Right lobe of liver (tissue), 6 donors: ENCODE measurements around the gene EIF4H. TPM values are rescaled to one million over a fixed set of nuclear protein-coding genes. Genes with fewer than 3 reads are reported as not detected.

Experiments
- ATAC-seq, 4 donors: fragments of 200-7000 bp; cut with Tn5 transposase; one replicate each; pipeline ENCODE4 v1.9.1; 2020; ENCODE audit warnings: mild to moderate bottlenecking in 4 of 4, moderate library complexity in 4 of 4
- DNase-seq, 3 donors: peaks; one replicate each; pipeline ENCODE4 v3.0.0-alpha.2; 2020
- H3K27ac ChIP-seq, 3 donors: fragments of 200-600 bp; one replicate each; pipeline ENCODE4 v1.8.0; 2022
- H3K27me3 ChIP-seq, 2 donors: fragments of 200-600 bp; one replicate each; pipeline ENCODE4 v1.8.0; 2022
- H3K36me3 ChIP-seq, 4 donors: fragments of 200-600 bp; sonication (generic) in 1 of 4; one replicate each; pipeline versions ENCODE4 v1.5.1 to v1.8.0; 2017 to 2022; ENCODE audit warnings: control low read depth in 1 of 4
- H3K4me1 ChIP-seq, 4 donors: fragments of 200-600 bp; sonication (generic) in 1 of 4; one replicate each; pipeline versions ENCODE4 v1.5.1 to v1.8.0; 2017 to 2022; ENCODE audit warnings: control low read depth in 1 of 4
- H3K4me3 ChIP-seq, 3 donors: fragments of 200-600 bp; one replicate each; pipeline ENCODE4 v1.8.0; 2022
- H3K9me3 ChIP-seq, 4 donors: fragments of 200-600 bp; sonication (generic) in 1 of 4; one replicate each; pipeline versions ENCODE4 v1.5.1 to v1.8.0; 2017 to 2022; ENCODE audit warnings: control low read depth in 1 of 4
- POLR2A ChIP-seq: fragments of 450-650 bp; IDR thresholded peaks from one replicate; pipeline ENCODE4 v1.6.1; 2017; ENCODE audit warnings: antibody characterized with exemption, mild to moderate bottlenecking
- WGBS: methylation state at CpG from one replicate; pipeline ENCODE4 v1.1.6; 2018; ENCODE audit warnings: low coverage, low lambda C conversion rate; ENCODE audit not compliant: insufficient coverage; ENCODE audit errors: missing lambda C conversion rate; 5-methylcytosine and 5-hydroxymethylcytosine counted together
- intact Hi-C, 2 donors: fragments of 100-400 bp; cut with DNase I; formaldehyde crosslinking; loops; one replicate each; pipeline versions ENCODE4 v1.11.2 to v1.14.1; 2022
- total RNA-seq, 6 experiments: library from RNA; depleted of rRNA in 2 of 6; stranded (reverse); fragments of >200 nt in 2 of 6; fragmentation: NEBNext Ultra II Directional in 3 of 6; extraction: Animal tissue kit (Norgen Biotek cat#: 25700) in 3 of 6; gene quantifications; one replicate each; pipeline versions ENCODE4 v1.1.0 to v1.2.4, GENCODE V29; 2016 to 2023
- TF ChIP-seq, protein P1 (sequence below), 4 donors: fragments of 200-600 bp in 3 of 4; fragments of 450-650 bp in 1 of 4; IDR thresholded peaks; one replicate each; pipeline versions ENCODE4 v1.5.1 to v1.8.0; 2016 to 2022; ENCODE audit warnings: antibody characterized with exemption in 4 of 4, mild to moderate bottlenecking in 2 of 4
- donor health status: DM: no; HTN: yes; CAD: no.
- donor health status: DM: no; HTN: no; CAD: no.
- donor health status: DM: no; HTN: no; CAD: no.
- donor health status: DM: no; HTN: yes; CAD: no.
- donor health status: DM: no; HTN: yes; CAD: no.

Gene EIF4H
- total RNA-seq, 6 experiments from 2014 or later = 117 to 128 (median 118) TPM

DNA sequence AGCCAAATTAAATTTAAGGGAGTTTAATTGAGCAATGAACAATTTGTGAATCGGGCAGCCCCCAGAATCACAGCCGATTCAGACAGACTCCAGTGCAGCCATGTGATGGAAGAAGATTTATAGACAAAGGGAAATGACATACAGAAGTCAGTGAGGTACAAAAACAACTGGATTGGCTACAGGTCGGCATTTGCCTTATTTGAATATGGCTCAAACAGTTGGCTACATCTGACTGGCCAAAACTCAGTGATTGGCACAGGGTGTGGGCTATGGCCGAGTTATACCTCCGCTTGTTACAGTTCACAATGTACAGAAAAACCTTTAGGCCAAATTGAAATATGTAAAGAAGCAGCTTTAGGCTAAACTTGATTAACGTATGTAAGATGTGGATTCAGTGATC, 30.8 kb upstream of the EIF4H start:
- H3K27me3 ChIP-seq = no peaks in the 10 kb centered on the region
- DNase-seq = no peak
- no peak for TF ChIP-seq POLR2A
- TF ChIP-seq, protein P1, sequence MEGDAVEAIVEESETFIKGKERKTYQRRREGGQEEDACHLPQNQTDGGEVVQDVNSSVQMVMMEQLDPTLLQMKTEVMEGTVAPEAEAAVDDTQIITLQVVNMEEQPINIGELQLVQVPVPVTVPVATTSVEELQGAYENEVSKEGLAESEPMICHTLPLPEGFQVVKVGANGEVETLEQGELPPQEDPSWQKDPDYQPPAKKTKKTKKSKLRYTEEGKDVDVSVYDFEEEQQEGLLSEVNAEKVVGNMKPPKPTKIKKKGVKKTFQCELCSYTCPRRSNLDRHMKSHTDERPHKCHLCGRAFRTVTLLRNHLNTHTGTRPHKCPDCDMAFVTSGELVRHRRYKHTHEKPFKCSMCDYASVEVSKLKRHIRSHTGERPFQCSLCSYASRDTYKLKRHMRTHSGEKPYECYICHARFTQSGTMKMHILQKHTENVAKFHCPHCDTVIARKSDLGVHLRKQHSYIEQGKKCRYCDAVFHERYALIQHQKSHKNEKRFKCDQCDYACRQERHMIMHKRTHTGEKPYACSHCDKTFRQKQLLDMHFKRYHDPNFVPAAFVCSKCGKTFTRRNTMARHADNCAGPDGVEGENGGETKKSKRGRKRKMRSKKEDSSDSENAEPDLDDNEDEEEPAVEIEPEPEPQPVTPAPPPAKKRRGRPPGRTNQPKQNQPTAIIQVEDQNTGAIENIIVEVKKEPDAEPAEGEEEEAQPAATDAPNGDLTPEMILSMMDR (IDR thresholded peaks at IDR 0.05) = no peak
- 72% methylated on average over 6 of the region's 6 CpGs for WGBS
- no peaks in the 10 kb centered on the region for H3K4me1 ChIP-seq
- H3K9me3 ChIP-seq = no peaks in the 10 kb centered on the region
- no peak for ATAC-seq
- no peak overlapping the region for H3K4me3 ChIP-seq
- H3K27ac ChIP-seq = no peak overlapping the region
- H3K36me3 ChIP-seq = no peaks in the 10 kb centered on the region
- intact Hi-C loops = no loop called here

DNA sequence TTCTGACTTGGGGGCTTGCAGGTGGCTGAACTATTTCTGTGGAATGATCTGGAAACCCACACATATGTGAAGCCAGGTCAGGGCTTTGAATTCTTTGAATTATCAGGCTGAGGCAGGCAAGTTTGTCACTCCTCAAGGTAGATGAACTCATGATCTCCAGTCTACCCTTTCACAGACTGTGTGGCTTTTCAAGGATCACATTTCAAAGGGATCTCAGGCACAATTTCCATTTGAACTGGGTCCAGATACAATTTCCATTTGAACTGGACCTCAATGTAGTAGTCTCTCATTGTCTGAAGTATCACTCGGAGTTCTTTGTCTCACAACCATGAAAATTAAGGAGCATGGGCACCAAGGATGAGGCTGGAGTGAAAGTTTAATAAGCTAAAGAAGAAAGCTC, 25.7 kb upstream of the EIF4H start:
- H3K4me3 ChIP-seq = no peak overlapping the region
- intact Hi-C loops = no loop called here
- ATAC-seq (no peak), DNase-seq (no peak)
- H3K27me3 ChIP-seq = no peaks in the 10 kb centered on the region
- H3K4me1 ChIP-seq = no peaks in the 10 kb centered on the region
- TF ChIP-seq, protein P1 (IDR thresholded peaks at IDR 0.05) = no peak
- TF ChIP-seq POLR2A = no peak
- no peaks in the 10 kb centered on the region for H3K9me3 ChIP-seq
- H3K27ac ChIP-seq = no peak overlapping the region
- WGBS = 100% methylated on average over 1 of the region's 1 CpG
- H3K36me3 ChIP-seq = no peaks in the 10 kb centered on the region

DNA sequence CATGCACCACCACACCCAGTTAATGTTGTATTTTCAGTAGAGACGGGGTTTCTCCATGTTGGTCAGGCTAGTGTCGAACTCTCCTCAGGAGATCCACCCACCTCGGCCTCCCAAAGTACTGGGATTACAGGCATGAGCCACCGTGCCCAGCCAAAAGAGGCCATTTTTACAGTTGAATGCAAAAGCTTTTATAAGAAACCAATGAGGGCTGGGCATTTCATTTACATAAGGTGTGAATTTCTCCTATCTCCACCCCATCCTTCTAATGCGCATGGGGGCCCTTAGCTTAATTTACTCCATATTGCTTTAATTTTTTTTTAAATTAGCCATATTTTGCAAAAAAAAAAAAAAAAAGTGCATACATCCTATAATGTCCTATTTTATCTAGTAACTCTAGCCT, 25.1 kb upstream of the EIF4H start:
- Histone ChIP-seq H3K36me3 (no peaks in the 10 kb centered on the region), H3K9me3 (no peaks in the 10 kb centered on the region), H3K4me3 (no peak overlapping the region), H3K4me1 (no peaks in the 10 kb centered on the region), H3K27ac (no peak overlapping the region), H3K27me3 (no peaks in the 10 kb centered on the region)
- ATAC-seq = no peak
- intact Hi-C loops = no loop called here
- DNase-seq = no peak
- whole genome bisulfite sequencing = 95% methylated on average over 5 of the region's 5 CpGs
- TF ChIP-seq, protein P1 (IDR thresholded peaks at IDR 0.05) = no peak
- TF ChIP-seq POLR2A = no peak

DNA sequence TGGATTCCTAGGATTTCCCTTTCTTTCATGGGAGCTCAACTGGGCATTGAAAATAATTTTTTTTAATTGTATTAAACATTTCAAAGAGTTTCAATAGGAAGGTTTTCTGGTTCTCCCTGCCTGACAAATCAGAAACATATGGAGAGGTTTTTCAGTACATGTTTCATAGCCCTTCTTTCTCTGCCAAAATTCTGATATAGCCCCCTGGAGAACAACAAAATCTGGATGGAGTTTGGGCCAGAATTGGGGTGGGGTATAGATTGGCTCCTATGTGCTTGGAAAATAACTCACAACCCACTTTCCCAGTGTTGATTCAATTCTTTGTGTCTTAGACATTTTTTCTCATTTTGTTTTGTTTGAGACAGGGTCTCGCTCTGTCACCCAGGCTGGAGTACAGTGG, 24.6 kb upstream of the EIF4H start:
- intact Hi-C loops = no loop called here
- ATAC-seq (no peak), DNase-seq (no peak)
- Histone ChIP-seq H3K4me3 (no peak overlapping the region), H3K27ac (no peak overlapping the region), H3K9me3 (no peaks in the 10 kb centered on the region), H3K4me1 (no peaks in the 10 kb centered on the region), H3K36me3 (no peaks in the 10 kb centered on the region), H3K27me3 (no peaks in the 10 kb centered on the region)
- WGBS = 100% methylated on average over 1 of the region's 1 CpG
- TF ChIP-seq POLR2A = no peak
- TF ChIP-seq, protein P1 (IDR thresholded peaks at IDR 0.05) = no peak

DNA sequence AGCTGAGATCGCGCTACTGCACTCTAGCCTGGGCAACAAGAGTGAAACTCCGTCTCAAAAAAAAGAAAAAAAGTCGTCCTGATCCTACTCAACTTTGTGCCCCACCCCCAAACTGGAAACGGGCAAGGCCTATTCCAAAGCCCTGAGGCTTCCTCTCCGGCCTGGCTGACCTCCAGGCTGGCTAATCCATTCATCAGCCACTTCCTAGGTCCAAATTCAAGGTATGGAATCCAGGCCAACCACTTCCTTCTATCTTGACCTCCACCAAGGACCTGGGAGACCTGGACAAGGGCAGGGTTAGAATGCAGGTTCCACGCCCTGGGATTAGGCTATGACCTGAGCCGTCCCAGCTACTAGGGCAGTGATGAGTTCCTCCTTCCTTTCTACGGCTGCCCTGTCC, 20.4 kb upstream of the EIF4H start:
- Histone ChIP-seq H3K4me3 (no peak overlapping the region), H3K36me3 (no peaks in the 10 kb centered on the region), H3K27me3 (no peaks in the 10 kb centered on the region), H3K9me3 (no peaks in the 10 kb centered on the region), H3K27ac (no peak overlapping the region), H3K4me1 (no peaks in the 10 kb centered on the region)
- 49% methylated on average over 5 of the region's 9 CpGs for WGBS
- TF ChIP-seq, protein P1 (IDR thresholded peaks at IDR 0.05) = no peak
- TF ChIP-seq POLR2A = no peak
- no peak for ATAC-seq
- DNase-seq = no peak
- intact Hi-C loops = no loop called here
